Measurements from ENCODE around the gene FIBP. TPM values are rescaled to one million over a fixed set of nuclear protein-coding genes. Genes with fewer than 3 reads are reported as not detected.

FIBP gene
- total RNA-seq, 1 experiment from 2014 or later, result 80.8 TPM

GRCh38 chr11:65915101-65915820, 27.0 kb upstream of the FIBP start:
- H3K27ac Mint-ChIP-seq (ENCODE audit: low read depth, unreplicated experiment), result peak overlapping the region; percentile 86
- H3K9me3 Mint-ChIP-seq (ENCODE audit: unreplicated experiment), result no peaks in the 10 kb centered on the region
- no peaks in the 10 kb centered on the region for H3K27me3 Mint-ChIP-seq (ENCODE audit: insufficient read depth, unreplicated experiment)
- peak; percentile 46 for DNase-seq (ENCODE audit: unreplicated experiment)
- TF ChIP-seq CTCF (IDR thresholded peaks at IDR 0.05; ENCODE audit: unreplicated experiment), result no peak
- peaks cover 39% of the 10 kb centered on the region for H3K4me1 Mint-ChIP-seq (ENCODE audit: insufficient read depth, unreplicated experiment)
- peak overlapping the region; percentile 89 for H3K4me3 Mint-ChIP-seq (ENCODE audit: unreplicated experiment)
- intact Hi-C loops (cut with micrococcal nuclease), result loop anchor here (2.0 to 5.0 kb wide), 2 partner anchors 14 to 253 kb away; partner anchors contain the start of genes FOSL1 and RELA
- BruUV-seq (replicated peaks), result no TSS peak
- POLR2A ChIA-PET, result interaction anchor here (0.6 to 8.0 kb wide), 17 partner anchors 9 to 418 kb away, joined by 3 to 122 read pairs (median 4); partner anchors contain the start of genes AP5B1, BANF1, CCDC85B and CFL1
- H3K36me3 Mint-ChIP-seq (ENCODE audit: insufficient read depth, unreplicated experiment), result no peaks in the 10 kb centered on the region
- CTCF ChIA-PET, result interaction anchor here (0.7 to 2.4 kb wide), 6 partner anchors 15 to 55 kb away, joined by 3 to 15 read pairs (median 8); partner anchors contain the start of genes CCDC85B, FIBP, FOSL1 and MUS81

- no TSS peak for BruUV-seq (replicated peaks)
- H3K27ac Mint-ChIP-seq (ENCODE audit: low read depth, unreplicated experiment), result no peak overlapping the region
- ChIA-PET POLR2A (interaction anchor here (0.9 to 8.0 kb wide), 3 partner anchors 12 to 49 kb away, joined by 4 to 122 read pairs (median 96); partner anchors contain the start of genes CCDC85B, FIBP and FOSL1), CTCF (interaction anchor here (1.2 to 2.3 kb wide), 6 partner anchors 12 to 29 kb away, joined by 6 to 10 read pairs (median 8); partner anchors contain the start of genes CCDC85B, FIBP and FOSL1)
- H3K4me1 Mint-ChIP-seq (ENCODE audit: insufficient read depth, unreplicated experiment), result peaks cover 36% of the 10 kb centered on the region
- no peak overlapping the region for H3K4me3 Mint-ChIP-seq (ENCODE audit: unreplicated experiment)
- H3K36me3 Mint-ChIP-seq (ENCODE audit: insufficient read depth, unreplicated experiment), result no peaks in the 10 kb centered on the region
- DNase-seq (ENCODE audit: unreplicated experiment), result peak; percentile 63
- no peaks in the 10 kb centered on the region for H3K27me3 Mint-ChIP-seq (ENCODE audit: insufficient read depth, unreplicated experiment)
- H3K9me3 Mint-ChIP-seq (ENCODE audit: unreplicated experiment), result no peaks in the 10 kb centered on the region
- no peak for TF ChIP-seq CTCF (IDR thresholded peaks at IDR 0.05; ENCODE audit: unreplicated experiment)
- intact Hi-C loops (cut with micrococcal nuclease), result no loop called here
Measured at GRCh38 chr11:65912845-65913244, 24.6 kb upstream of the FIBP start.

GRCh38 chr11:65911682-65912568, 23.7 kb upstream of the FIBP start:
- POLR2A ChIA-PET, result interaction anchor here (0.5 to 8.0 kb wide), 6 partner anchors 11 to 50 kb away, joined by 3 to 122 read pairs (median 4); partner anchors contain the start of genes CCDC85B, FIBP and FOSL1
- BruUV-seq (replicated peaks), result no TSS peak
- H3K36me3 Mint-ChIP-seq (ENCODE audit: insufficient read depth, unreplicated experiment), result no peaks in the 10 kb centered on the region
- CTCF ChIA-PET, result interaction anchor here (0.7 to 2.3 kb wide), 10 partner anchors 11 to 274 kb away, joined by 3 to 10 read pairs (median 6); partner anchors contain the start of genes CCDC85B, FIBP and FOSL1
- no peak overlapping the region for H3K4me3 Mint-ChIP-seq (ENCODE audit: unreplicated experiment)
- TF ChIP-seq CTCF (IDR thresholded peaks at IDR 0.05; ENCODE audit: unreplicated experiment), result peak; percentile 27
- intact Hi-C loops (cut with micrococcal nuclease), result loop anchor here (1.0 kb wide), 1 partner anchor 21 kb away; no protein-coding TSS in a partner anchor
- H3K27ac Mint-ChIP-seq (ENCODE audit: low read depth, unreplicated experiment), result no peak overlapping the region
- DNase-seq (ENCODE audit: unreplicated experiment), result peak; percentile 90
- no peaks in the 10 kb centered on the region for H3K9me3 Mint-ChIP-seq (ENCODE audit: unreplicated experiment)
- peaks cover 33% of the 10 kb centered on the region for H3K4me1 Mint-ChIP-seq (ENCODE audit: insufficient read depth, unreplicated experiment)
- no peaks in the 10 kb centered on the region for H3K27me3 Mint-ChIP-seq (ENCODE audit: insufficient read depth, unreplicated experiment)

Measured in MCF 10A (cell line).